Skeletal muscle satellite cell (primary cell): ENCODE measurements around the gene MYBPC1.

Experiments used
- H3K27me3 ChIP-seq: 2 replicates; pipeline ENCODE4 v1.7.0; 2013; ENCODE audit warnings: low read length; ENCODE audit not compliant: control insufficient read depth, insufficient read depth
- H3K36me3 ChIP-seq: 2 replicates; pipeline ENCODE4 v1.7.0; 2013; ENCODE audit warnings: mild to moderate bottlenecking, control low read depth, low read length; ENCODE audit not compliant: insufficient read depth
- H3K4me1 ChIP-seq: 2 replicates; pipeline ENCODE4 v1.7.0; 2013; ENCODE audit warnings: low read length; ENCODE audit not compliant: control insufficient read depth, insufficient read depth
- H3K4me2 ChIP-seq: 2 replicates; pipeline ENCODE4 v1.7.0; 2013; ENCODE audit warnings: mild to moderate bottlenecking, low read length
- H3K4me3 ChIP-seq: 2 replicates; pipeline ENCODE4 v1.7.0; 2013; ENCODE audit warnings: low read length
- H3K9ac ChIP-seq: 2 replicates; pipeline ENCODE4 v1.7.0; 2013; ENCODE audit warnings: mild to moderate bottlenecking, low read depth, low read length, moderate library complexity
- H3K9me3 ChIP-seq: replicated peaks from 2 replicates; pipeline ENCODE4 v1.7.0; 2013; ENCODE audit warnings: mild to moderate bottlenecking, control low read depth, low read length

Gene MYBPC1

GRCh38 chr12:101604132-101604531, 9.4 kb downstream of the MYBPC1 start:
- no peaks in the 10 kb centered on the region for H3K27me3 ChIP-seq

GRCh38 chr12:101607894-101608293, 13.1 kb downstream of the MYBPC1 start:
- no peak overlapping the region for H3K4me2 ChIP-seq
- H3K4me3 ChIP-seq, result no peak overlapping the region
- H3K9me3 ChIP-seq, result no peaks in the 10 kb centered on the region
- no peaks in the 10 kb centered on the region for H3K36me3 ChIP-seq
- no peak overlapping the region for H3K9ac ChIP-seq
- H3K4me1 ChIP-seq, result no peaks in the 10 kb centered on the region
- no peaks in the 10 kb centered on the region for H3K27me3 ChIP-seq

More at GRCh38 chr12:101604132-101604531, 9.4 kb downstream of the MYBPC1 start:
- Histone ChIP-seq H3K4me1 (no peaks in the 10 kb centered on the region), H3K4me3 (no peak overlapping the region), H3K9me3 (no peaks in the 10 kb centered on the region), H3K4me2 (no peak overlapping the region), H3K36me3 (no peaks in the 10 kb centered on the region), H3K9ac (no peak overlapping the region)

GRCh38 chr12:101608301-101609133, 13.7 kb downstream of the MYBPC1 start:
- Histone ChIP-seq H3K9me3 (no peaks in the 10 kb centered on the region), H3K27me3 (no peaks in the 10 kb centered on the region), H3K4me2 (no peak overlapping the region)

GRCh38 chr12:101609198-101609597, 14.4 kb downstream of the MYBPC1 start:
- H3K4me1 ChIP-seq, result no peaks in the 10 kb centered on the region
- no peak overlapping the region for H3K4me2 ChIP-seq
- no peak overlapping the region for H3K9ac ChIP-seq

More at GRCh38 chr12:101608301-101609133, 13.7 kb downstream of the MYBPC1 start:
- no peaks in the 10 kb centered on the region for H3K36me3 ChIP-seq
- H3K4me1 ChIP-seq, result no peaks in the 10 kb centered on the region
- no peak overlapping the region for H3K4me3 ChIP-seq
- H3K9ac ChIP-seq, result no peak overlapping the region

GRCh38 chr12:101612160-101612916, 17.6 kb downstream of the MYBPC1 start:
- Histone ChIP-seq H3K36me3 (no peaks in the 10 kb centered on the region), H3K4me1 (peaks cover 5% of the 10 kb centered on the region), H3K4me2 (no peak overlapping the region), H3K4me3 (no peak overlapping the region), H3K9ac (no peak overlapping the region), H3K27me3 (no peaks in the 10 kb centered on the region), H3K9me3 (no peaks in the 10 kb centered on the region)

More at GRCh38 chr12:101609198-101609597, 14.4 kb downstream of the MYBPC1 start:
- Histone ChIP-seq H3K36me3 (no peaks in the 10 kb centered on the region), H3K27me3 (no peaks in the 10 kb centered on the region), H3K4me3 (no peak overlapping the region), H3K9me3 (no peaks in the 10 kb centered on the region)

GRCh38 chr12:101616027-101616494, 21.3 kb downstream of the MYBPC1 start:
- Histone ChIP-seq H3K4me3 (no peak overlapping the region), H3K36me3 (no peaks in the 10 kb centered on the region), H3K9ac (no peak overlapping the region), H3K27me3 (no peaks in the 10 kb centered on the region), H3K4me2 (peak overlapping the region; percentile 15), H3K9me3 (no peaks in the 10 kb centered on the region), H3K4me1 (peaks cover 5% of the 10 kb centered on the region)

GRCh38 chr12:101619026-101619786, 24.4 kb downstream of the MYBPC1 start:
- H3K27me3 ChIP-seq, result no peaks in the 10 kb centered on the region
- no peak overlapping the region for H3K9ac ChIP-seq
- no peak overlapping the region for H3K4me3 ChIP-seq
- H3K4me1 ChIP-seq, result peaks cover 5% of the 10 kb centered on the region
- H3K9me3 ChIP-seq, result no peaks in the 10 kb centered on the region
- H3K4me2 ChIP-seq, result no peak overlapping the region
- no peaks in the 10 kb centered on the region for H3K36me3 ChIP-seq

- H3K9me3 ChIP-seq, result no peaks in the 10 kb centered on the region
- no peak overlapping the region for H3K4me2 ChIP-seq
- H3K4me3 ChIP-seq, result no peak overlapping the region
- no peaks in the 10 kb centered on the region for H3K36me3 ChIP-seq
- no peaks in the 10 kb centered on the region for H3K27me3 ChIP-seq
- H3K9ac ChIP-seq, result no peak overlapping the region
- peaks cover 5% of the 10 kb centered on the region for H3K4me1 ChIP-seq
These were observed 25.3 kb downstream of the MYBPC1 start for GRCh38 chr12:101619858-101620761.

GRCh38 chr12:101620762-101621133, 26.0 kb downstream of the MYBPC1 start:
- Histone ChIP-seq H3K4me2 (no peak overlapping the region), H3K36me3 (no peaks in the 10 kb centered on the region), H3K9me3 (no peaks in the 10 kb centered on the region), H3K4me3 (no peak overlapping the region), H3K4me1 (peaks cover 5% of the 10 kb centered on the region), H3K27me3 (no peaks in the 10 kb centered on the region), H3K9ac (no peak overlapping the region)

GRCh38 chr12:101628676-101629075, 33.9 kb downstream of the MYBPC1 start:
- Histone ChIP-seq H3K4me2 (no peak overlapping the region), H3K9me3 (no peaks in the 10 kb centered on the region), H3K9ac (no peak overlapping the region), H3K4me1 (no peaks in the 10 kb centered on the region), H3K4me3 (no peak overlapping the region), H3K36me3 (no peaks in the 10 kb centered on the region), H3K27me3 (no peaks in the 10 kb centered on the region)
